ENCODE results near the gene DEFB119.

DNA sequence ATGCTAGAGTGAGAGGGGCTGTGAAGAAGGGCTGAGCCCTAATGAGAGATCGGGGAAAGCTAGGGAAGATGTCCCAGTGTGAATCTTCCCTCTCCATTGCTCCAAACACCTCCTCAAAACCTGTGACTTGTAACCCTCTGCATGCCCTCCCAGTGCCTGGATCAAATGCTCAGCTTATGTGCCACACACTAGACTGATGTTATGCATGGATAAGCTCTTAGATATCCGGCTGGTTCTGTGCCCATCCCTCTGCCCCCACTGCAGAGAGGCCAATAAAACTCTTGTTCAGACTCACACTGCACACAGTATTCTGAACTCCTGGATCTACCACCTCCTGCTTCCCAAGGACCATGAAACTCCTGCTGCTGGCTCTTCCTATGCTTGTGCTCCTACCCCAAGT is 22.1 kb downstream of the DEFB119 start, which contains the start of gene DEFB118:
- no peak for TF ChIP-seq ZNF138 (CRISPR knock-in tag; conservative IDR thresholded peaks at IDR 0.05)
- TF ChIP-seq CTCF (IDR thresholded peaks at IDR 0.05) = no peak
- no peak for TF ChIP-seq ZBTB21 (CRISPR knock-in tag; IDR thresholded peaks at IDR 0.05; ENCODE audit: borderline replicate concordance)
- TF ChIP-seq, protein P1, sequence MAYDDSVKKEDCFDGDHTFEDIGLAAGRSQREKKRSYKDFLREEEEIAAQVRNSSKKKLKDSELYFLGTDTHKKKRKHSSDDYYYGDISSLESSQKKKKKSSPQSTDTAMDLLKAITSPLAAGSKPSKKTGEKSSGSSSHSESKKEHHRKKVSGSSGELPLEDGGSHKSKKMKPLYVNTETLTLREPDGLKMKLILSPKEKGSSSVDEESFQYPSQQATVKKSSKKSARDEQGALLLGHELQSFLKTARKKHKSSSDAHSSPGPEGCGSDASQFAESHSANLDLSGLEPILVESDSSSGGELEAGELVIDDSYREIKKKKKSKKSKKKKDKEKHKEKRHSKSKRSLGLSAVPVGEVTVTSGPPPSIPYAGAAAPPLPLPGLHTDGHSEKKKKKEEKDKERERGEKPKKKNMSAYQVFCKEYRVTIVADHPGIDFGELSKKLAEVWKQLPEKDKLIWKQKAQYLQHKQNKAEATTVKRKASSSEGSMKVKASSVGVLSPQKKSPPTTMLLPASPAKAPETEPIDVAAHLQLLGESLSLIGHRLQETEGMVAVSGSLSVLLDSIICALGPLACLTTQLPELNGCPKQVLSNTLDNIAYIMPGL (CRISPR knock-in tag; IDR thresholded peaks at IDR 0.05) = no peak
- TF ChIP-seq, protein P2, sequence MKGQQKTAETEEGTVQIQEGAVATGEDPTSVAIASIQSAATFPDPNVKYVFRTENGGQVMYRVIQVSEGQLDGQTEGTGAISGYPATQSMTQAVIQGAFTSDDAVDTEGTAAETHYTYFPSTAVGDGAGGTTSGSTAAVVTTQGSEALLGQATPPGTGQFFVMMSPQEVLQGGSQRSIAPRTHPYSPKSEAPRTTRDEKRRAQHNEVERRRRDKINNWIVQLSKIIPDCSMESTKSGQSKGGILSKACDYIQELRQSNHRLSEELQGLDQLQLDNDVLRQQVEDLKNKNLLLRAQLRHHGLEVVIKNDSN (CRISPR knock-in tag; IDR thresholded peaks at IDR 0.05) = no peak
- TF ChIP-seq CREM (CRISPR knock-in tag; IDR thresholded peaks at IDR 0.05) = no peak
- no peak for TF ChIP-seq ZNF512 (CRISPR knock-in tag; IDR thresholded peaks at IDR 0.05; ENCODE audit: borderline replicate concordance)
- no peak for TF ChIP-seq TEAD4 (CRISPR knock-in tag; IDR thresholded peaks at IDR 0.05)
- TF ChIP-seq ESRRA (CRISPR knock-in tag; IDR thresholded peaks at IDR 0.05; ENCODE audit: borderline replicate concordance) = no peak
